HEK293T (cell line): ENCODE results near the gene PHLDA1.

Experiments
- FOXM1 ChIP-seq: fragments of 450-650 bp; IDR thresholded peaks from 2 replicates; pipeline ENCODE4 v1.6.1; 2017; ENCODE audit warnings: mild to moderate bottlenecking, borderline replicate concordance
- TARDBP ChIP-seq: fragments of 450-650 bp; IDR thresholded peaks from 2 replicates; pipeline ENCODE4 v1.6.1; 2016
- ZNF384 ChIP-seq: fragments of 450-650 bp; IDR thresholded peaks from 2 replicates; pipeline ENCODE4 v1.6.1; 2016

DNA sequence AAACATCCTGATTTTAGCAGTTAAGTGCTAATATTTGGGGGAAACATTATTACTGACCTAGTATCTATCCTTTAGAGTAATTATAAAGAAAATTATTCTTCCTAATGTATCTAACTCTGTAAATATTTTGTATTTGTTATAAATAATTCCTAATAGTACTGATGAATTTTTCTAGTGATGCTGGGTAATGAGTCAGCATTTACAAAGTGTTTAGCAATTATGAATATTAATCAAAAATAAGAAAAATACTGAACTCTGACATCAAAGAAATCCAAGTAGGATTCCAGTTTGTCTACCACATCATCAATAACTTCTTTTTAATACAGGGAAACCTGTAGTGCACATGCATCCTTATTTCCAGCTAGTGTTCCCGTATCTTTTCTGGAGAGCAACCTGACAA lies 43.9 kb upstream of the PHLDA1 start:
- TF ChIP-seq TARDBP (no peak), ZNF384 (no peak), FOXM1 (no peak)
